Hippocampal formation (tissue), 2 donors: Measurements from ENCODE around the gene TGFBR3.

Source experiments
- DNase-seq, 2 donors: peaks; one replicate each; lab custom pipeline; 2025; lab: John Stamatoyannopoulos, UW

The TGFBR3 gene

DNA sequence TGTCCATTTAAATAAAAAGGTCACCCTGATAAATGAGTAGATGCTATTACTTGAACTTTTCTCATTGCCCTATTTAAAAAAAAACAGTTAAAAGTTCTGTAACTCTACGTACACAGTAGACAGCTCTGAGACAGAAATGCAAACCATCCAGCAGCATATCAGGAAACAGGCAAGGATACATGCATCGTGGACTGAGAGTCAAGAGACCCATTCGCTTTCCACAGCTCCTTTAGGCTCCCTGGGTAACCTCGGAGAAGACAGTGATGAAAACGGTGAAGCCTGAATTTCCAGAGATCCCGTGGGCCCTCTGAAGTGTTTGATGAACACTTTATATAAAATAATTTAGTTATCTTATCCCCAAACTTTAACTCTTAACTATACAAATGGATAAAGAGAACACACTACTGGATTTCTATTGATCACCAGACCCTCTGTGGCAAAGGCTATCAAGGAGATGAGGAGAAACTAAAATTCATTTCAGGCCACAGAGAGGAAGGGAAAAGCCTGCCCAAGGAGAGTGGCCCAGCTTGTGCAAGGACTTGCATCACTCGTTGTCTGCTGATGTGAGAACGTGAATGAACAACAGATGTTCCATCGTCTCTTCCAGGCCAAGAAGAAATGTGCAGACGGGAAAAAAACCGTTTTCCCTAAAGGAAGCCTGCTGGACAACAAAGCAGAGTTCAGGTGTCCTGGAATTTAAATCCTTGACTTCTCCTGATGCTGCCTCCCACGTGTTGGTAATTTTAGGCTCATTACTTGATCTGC, 131.0 kb downstream of the TGFBR3 start:
- DNase-seq, result no peak

DNA sequence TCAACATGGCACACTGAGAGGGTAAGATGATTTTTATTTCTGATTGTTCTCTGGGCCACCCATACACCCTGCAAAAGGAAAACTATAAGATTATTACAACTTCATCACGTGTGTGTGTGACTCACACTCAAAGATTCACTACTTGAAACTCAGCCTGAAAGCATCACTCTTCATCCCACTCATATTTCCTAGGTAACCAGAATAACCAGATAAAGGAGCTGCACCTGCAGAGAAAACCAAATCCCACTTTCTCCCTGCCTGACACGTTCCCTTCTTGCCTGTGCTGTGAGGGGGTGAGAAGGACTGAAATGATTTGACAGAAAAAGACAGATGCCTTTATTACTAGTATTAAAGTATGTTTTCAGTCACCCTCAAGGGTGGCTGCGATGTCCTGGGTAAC, 131.6 kb downstream of the TGFBR3 start:
- DNase-seq, result no peak

DNA sequence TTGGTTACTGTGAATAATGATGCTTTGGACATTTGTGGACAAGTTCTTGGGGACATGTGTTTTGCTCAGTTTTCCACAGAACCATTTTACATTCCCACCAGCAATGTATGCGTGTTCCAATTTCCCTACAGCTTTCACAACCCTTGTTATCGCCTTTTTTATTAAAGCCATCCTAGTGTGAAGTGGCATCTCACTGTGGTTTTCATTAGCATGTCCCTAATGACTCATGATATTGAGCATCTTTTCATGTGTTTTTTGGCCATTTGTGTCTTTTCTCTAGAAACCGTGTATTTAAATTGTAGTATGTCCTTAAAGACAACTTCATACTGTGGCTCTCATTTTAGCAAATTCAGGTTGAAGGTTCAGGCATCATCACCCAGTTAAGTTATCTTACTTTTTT, 132.1 kb downstream of the TGFBR3 start:
- DNase-seq, result no peak

DNA sequence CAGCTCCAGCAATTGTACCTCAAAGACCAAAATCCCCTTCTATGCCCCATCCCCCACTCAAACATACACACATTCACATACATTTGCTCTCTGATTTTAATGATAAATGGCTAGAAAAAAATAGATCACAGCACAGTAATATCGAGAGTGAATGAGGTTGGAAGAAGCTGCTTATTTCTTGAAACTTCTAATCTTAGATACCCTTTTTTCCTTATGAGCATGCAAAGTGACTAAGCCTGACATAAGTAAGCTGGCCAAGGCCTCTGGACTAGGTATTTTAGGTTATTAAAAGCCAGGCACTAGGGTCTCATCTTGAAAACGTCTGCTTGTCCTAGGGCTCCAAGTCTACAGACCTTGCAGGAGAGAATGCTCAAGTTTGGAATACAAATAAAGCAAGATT, 133.6 kb downstream of the TGFBR3 start:
- DNase-seq, result no peak

DNA sequence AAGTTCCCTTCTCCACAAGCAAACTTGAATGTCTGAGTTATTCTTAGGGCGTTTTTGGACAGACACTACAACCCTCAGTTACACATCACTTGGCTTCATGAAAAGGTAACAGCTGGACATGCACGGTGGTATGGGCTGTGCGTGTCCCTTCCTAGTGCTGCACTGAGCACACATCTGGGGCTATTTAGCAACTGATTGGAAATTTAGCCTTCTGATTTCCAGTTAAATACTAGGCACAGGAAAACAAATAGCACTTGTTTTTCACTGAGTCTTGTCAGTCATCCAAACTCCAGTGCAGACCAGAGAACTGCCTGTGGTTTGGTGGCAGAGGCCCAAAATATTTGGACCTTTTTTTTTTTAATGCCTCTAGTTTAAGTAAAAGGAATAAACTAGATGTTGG, 134.7 kb downstream of the TGFBR3 start:
- DNase-seq, result peak; percentile 14 to 44

DNA sequence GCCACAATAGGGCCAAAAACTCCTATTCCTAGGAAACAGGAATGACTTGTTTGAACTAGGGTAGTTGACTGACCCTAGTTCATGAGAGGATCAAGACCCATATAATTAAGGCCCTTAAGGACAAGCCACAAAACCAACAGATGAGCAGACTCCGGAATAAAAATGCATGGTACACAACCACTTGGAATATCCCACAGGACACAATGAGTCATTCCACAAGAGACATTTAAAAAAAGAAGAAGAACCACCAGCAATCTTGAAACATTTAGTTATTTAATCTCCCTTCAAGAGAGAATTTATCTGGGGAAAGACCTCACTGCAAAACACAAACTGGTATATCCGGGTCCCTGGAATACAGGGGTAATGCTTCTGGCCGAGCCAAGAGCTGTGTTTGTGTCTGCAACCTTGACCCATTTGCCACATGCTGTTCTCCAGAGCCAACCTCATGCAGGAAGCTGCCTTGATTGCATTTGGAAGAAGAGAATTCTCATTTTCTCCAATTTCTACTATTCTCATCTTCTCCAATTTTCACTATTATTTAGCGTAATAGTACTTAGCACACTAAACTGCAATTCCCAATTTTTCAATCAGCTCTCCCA, 135.5 kb downstream of the TGFBR3 start:
- DNase-seq, result no peak

DNA sequence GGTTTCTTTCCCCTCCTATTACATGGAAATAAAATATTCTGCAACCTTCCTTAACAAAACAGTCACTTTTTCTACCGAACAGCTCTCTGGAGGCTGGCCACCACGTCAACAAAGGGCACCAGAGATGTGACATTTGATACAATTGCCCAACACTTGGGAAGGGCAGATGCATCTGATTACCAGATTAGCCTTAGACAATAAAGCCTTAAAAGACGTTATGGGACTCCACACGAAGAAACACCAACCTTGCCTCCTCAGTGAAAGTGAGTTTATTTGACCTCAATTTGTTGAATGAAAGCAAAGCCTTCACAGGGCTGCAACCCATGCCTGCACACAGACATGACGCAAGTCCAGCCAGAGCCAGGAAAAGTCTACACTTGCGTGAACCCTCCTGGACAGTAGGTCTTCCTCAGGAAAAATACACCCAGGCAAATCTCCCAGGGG, 136.1 kb downstream of the TGFBR3 start:
- DNase-seq, result no peak

DNA sequence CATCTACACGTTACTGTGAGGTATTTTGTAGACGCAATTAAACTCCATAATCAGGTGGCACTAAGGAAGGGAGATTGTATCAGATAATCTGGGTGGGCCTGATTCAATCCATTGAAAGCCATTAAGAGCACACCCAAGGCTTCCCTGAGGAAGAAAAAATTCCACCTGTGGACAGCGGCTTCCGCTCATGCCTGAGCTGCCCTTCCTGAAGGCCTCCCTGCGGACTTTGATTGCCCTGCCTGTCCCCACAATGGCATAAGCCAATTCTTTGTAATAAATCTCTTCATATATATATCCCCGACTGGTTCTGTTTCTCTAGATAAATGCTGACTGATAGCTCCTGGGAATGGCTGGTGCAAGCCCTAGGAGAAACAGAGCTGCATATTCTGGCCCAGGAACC, 138.3 kb downstream of the TGFBR3 start:
- no peak for DNase-seq

DNA sequence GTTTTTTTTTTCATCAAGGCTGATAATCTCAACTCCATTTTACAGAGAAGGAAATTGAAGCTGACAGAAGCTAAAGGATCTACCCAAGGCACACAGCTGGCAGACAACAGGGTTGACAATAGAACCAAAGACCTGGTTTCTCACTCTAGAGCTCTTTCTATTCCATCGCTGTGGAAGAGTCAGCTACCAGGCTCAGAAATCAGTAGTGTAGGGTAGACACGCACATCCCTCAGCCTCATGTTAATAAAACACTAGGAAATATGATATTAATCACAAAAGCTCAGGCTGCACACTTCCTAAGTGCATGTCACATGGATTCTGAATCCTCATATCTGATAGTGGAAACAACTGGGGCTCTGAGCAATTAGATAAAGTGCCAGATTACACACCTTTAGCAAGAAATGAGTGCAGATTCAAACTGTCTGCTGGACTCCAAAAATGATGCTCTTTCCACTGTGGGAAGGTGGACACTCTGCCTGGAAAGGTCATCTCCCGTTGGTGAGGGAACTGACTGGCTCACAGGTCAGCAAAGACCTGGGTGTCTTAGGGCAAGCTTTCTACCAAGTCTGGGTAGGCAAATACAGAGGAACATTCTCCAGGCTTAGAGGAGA, 139.1 kb downstream of the TGFBR3 start:
- no peak for DNase-seq

DNA sequence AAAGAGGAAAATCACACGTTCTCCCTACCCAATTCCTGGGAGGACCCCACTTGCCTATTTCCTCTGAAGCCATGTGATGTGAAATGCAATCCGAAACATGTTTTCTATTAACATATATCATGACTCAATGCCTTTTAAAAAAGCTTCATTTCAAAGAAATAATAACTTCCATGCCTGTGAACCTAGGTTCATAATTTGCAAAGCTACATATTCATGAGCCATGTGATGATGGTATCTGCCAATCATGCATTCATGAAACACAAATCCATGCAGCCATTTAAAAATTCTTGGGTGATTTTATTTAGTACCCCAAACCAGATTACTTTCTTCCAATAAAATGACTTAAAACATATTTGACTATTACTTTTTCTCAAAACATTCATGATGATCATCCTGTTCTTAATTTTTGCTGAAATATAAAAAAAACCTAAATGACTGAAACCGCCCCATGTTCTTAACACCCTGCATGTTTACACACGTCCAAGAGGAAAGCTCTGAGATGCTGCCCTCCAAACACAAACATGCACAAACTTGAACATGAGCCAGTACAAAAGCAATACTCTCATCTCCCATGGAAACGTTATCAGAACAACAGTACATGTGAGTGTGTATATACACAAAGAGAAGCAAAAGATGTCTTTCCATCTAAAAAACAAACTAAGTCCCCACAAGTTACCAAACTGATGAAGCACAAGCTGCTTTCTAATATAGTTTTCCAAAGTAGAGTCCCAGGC, 140.1 kb downstream of the TGFBR3 start:
- no peak for DNase-seq

DNA sequence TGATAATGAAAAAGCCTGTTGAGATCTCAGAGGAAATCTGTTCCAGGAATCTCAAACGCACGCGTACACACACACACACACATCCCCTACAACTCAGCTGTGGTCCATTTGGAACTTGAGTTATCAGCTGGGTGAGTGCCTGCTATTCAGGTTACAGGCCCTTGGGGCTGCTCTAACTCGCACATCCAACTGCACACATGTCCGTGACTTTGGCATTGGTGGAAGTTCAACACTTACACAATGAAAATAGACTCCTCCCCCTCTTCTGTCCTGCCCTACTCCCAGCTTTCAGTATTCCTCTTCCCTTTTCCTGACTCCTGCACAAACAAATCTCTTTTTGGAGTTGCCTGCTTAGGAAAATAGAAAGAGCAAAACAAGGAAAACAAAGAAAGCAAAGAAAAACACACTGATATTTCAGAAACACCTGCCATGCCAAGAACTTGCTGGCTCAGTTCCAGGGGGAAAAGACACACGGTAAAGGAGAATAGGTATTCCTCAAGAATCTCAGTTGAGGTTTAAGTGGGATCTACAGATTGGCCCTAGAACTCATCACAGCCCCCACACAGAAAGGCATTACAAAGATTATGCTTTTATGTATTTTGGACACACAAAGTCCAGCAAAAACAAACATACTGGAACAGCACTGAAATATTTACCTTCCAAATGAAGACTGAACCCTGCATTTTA, 140.9 kb downstream of the TGFBR3 start:
- DNase-seq, result no peak

DNA sequence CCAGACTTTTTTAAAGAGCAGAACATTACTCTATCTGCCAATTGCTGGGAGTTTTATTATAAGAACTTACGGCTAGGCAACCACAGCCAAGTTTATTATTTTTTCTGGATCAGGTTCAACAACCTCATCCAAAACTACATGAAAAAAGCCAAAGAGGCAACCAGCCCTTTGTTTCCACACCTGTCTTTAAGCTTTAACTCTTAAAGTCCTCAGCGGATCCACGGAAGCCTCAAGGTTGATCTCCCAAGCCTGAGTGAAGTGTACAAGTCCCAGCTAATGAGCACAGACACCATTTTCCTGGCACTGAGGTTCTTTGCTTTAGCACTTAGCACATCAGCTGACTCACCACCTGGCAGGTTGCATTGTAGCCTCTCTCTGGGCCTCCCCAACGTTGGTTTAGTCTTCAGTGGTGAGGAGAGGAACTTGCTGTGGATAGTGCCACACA, 143.1 kb downstream of the TGFBR3 start:
- no peak for DNase-seq

DNA sequence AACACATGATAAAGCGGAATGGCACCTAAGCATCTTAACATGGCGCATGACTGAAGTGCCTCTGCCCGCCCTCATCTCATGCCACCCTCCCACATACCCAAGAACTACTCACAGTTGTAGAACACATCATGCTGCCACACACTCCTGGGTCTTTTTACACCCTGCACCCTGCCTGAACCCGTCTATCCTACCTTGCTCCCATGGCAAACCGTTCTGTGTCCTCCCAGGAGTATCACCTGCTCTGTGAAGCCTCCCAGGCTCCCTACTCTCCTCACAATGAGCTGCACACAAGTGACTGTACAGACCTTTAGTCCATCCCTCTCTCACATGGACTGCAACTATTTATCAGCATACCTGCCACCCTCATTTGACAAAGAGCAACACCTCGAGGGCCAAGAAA, 144.0 kb downstream of the TGFBR3 start:
- DNase-seq, result no peak

DNA sequence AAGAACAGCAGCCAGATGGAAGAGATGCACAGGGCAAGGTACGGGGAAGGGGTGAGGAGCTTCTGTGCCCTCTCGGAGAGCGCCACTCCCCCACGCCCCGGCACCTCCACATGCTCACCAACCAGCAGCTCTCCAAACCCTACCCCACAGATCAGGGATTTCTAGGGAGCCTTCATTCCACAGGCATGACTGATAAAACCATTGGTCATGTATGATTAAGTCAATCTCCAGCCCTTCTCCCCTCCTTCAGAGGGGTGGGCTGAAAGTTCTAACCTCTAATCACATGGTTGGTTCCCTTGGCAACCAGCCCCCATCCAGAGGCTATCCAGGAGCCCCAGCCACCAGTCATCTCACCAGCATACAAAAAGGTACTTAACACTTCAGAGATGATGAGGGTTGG, 144.7 kb downstream of the TGFBR3 start:
- no peak for DNase-seq

DNA sequence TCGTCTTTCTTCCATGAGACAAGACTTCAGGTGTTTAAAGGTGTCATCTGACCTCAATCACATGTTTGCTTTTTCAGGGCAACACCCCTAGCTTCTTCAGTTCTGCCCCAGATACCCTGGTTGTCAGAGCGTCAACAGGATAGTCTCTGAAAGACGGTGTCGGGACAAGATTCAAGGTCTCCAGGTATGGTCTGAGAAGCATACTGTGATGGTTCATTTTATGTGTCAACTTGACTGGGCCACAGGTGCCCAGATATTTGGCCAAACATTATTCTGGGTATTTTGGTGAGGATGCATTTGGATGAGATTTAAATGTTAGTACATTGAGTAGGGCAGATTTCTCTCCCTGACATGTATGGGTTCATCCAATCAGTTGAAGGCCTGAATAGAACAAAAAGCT, 148.3 kb downstream of the TGFBR3 start:
- DNase-seq, result no peak

DNA sequence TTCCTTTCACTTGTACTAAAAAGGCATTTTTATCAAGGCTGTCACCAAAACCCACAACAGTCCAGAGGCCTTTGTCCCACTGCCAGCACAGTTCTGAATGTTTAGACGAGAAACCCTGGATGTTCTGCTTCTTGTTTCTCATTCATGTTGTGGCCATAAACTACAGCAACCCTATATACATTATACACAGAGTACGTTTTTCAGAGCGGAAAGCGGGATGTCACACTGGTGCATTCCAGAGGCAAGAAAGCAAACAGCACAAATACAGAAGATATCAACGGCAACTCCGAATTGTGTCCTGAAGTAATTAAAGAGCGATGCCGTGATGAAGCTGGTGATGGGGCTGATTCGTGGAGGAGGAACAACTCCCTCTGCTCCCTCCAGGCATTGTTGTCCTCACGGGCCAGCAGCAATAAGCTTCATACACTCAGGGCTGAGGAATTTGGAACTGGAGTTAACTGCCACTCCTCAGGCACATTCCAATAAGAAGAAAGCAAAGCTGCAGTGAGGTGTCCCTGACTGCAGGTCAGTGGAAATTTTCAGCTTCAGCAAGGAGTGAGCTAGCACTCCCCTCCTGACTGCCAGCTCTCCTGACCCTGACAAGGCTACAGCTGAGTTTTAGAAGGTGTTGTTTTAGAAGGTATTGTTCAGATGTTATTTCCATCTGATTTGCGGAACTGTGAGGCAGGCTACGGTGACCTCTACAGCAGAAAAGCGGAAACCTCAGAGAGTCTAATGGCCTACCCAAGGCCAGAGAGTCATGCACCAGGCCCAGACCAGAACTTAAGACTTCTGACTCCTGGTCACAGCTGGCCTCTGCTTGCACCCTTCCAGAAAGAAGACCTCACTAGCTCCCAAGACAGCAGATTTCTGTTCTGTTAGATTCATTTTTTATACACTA, 149.0 kb downstream of the TGFBR3 start:
- no peak for DNase-seq

DNA sequence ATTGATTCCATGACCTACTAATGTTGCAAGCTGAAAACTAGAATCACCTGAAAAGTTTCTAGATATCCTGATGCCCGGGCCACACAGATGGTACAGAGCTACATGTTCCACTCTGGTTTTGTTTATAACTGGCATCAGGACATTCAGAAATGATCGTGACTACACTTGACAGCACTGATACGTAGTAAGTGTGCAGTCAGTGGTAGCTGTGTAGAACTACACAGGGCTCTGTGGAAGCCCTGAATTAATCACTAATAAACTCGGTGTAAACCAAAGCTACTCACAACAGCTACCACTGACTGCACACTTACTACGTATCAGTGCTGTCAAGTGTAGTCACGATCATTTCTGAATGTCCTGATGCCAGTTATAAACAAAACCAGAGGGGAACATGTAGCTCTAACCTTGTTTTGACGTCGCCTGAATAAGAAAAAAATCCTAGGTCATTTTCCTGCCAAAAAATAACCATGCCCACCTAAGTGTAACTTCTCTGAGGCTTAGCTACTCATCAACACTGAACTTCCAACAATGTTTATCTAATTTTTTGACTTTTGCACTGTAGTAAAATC, 149.7 kb downstream of the TGFBR3 start:
- DNase-seq, result no peak

DNA sequence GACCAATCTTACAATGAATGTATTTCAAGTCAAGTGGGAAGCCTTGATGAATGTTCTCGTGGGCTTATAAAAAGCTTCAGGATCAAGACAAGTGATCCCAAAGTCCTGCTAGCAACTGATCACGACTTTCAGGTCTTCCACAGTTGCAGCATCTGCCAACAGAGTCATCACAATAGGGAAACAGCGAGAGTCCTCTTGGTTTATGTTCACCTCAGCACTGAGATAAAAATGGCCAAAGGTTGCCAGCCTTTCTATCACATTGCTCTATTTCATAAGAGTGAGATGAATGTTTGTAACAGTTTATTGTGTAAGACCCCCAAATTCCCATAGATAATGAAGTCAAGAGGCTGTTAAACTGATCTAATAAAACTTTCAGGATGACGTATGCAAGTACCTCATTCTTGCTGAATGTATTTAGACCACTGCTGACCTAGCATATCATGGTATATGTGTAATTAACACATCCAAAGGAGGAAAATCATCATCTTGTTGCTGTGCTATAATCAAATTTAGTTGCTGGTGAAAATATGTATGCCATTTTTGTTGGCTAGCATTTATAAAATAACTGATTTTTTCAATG, 150.6 kb downstream of the TGFBR3 start:
- no peak for DNase-seq

DNA sequence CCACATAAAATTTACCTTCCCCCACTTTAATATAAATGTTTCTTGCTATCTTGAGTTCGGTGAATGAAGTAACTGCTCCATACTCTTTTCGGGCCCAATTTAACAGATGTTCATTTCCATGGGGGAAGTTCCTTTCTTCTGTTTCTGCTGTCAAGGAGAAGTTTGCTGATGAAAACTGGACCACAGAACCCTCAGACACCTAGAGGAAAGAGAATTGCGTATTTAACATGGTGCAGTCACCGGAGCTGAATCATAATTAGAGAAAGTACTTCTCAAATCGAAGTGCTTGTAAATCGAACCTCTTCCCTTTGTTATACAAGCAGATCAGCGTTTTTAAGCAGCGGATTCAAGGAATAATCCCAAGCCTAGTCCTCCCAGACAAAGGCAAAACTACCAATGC, 151.2 kb downstream of the TGFBR3 start:
- DNase-seq, result no peak

DNA sequence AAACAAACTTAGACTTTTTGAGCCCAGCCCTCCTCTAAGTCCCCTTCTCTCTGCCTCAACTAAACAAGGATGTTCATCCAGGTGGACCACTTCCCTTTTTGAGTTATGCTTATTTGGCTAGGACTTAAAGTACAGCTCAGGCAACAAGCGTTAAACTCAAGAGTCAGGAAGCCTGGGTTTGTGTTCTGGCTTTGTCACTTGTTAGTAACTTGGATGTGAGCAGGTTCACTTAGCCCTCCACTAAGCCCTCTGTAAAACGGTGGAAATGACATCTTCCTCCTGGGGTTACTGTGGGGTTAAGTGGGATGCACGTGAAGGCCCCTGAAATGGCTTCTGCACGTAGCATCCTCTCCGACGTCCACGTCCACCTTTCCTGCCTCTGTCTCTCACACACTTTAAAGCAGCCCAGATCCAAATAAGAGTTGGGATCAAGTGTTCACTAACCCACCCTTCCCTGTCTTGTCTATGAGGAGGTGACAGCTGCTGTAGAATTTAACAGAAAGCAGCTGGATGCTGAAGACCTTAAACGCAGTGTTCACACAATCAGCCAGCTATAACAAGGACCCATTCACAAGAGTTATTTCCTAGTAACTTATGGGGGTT, 152.7 kb downstream of the TGFBR3 start:
- DNase-seq, result no peak
